ENCODE results near the gene PPP1R13B. TPM values are rescaled to one million over a fixed set of nuclear protein-coding genes. Genes with fewer than 3 reads are reported as not detected.

Gene PPP1R13B
- polyA plus RNA-seq, 1 of the 3 experiments (the other 2 are of a cell fraction), result 5.7 TPM

DNA sequence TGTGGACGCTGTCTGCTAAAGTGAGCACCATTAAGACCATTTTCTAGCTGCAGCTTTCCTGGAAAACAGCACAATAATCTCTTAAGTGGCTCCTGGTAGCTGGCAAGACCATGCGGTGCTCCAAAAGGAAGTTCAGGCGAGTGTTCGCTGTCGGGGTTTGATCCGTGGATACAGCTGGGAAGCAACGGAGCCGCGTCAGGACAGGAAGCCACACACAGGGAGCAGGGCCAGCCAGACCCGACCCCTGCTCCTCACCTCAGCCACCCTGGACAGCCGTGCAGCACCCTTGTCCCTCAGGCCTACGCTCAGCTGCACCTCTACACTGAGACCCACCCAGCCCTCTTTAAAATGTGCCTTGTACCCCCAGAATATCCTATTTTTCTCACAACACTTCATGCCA is 112.4 kb downstream of the PPP1R13B start:
- ChIA-PET POLR2A (interaction anchor here (0.6 kb wide), 1 partner anchor 339 kb away, joined by 3 read pairs; no protein-coding TSS in a partner anchor), CTCF (interaction anchor here (1.2 to 1.4 kb wide), 2 partner anchors 10 to 166 kb away, joined by 3 to 4 read pairs; no protein-coding TSS in a partner anchor)
- no peaks in the 10 kb centered on the region for H3K9me2 ChIP-seq
- no peak overlapping the region for H2AFZ ChIP-seq (ENCODE audit: low read depth)
- H3K4me2 ChIP-seq, result no peak overlapping the region
- H3K4me3 ChIP-seq (ENCODE audit: low read depth in 2 of 2, low read length in 1 of 2), result no peak overlapping the region
- H3K4me1 ChIP-seq (ENCODE audit: control insufficient read depth in 1 of 2, insufficient read depth in 2 of 2, low read depth in 1 of 2, low read length in 1 of 2), result no peaks in the 10 kb centered on the region
- H3K27me3 ChIP-seq (ENCODE audit: insufficient read depth), result no peaks in the 10 kb centered on the region
- no peak overlapping the region for H3K27ac ChIP-seq (ENCODE audit: low read depth in 2 of 2, low read length in 1 of 2)
- DNase-seq, result no peak
- H3K36me3 ChIP-seq (replicated peaks in 1 of 2; ENCODE audit: control insufficient read depth in 1 of 2, insufficient read depth in 2 of 2, low read length in 1 of 2), result peaks cover 9 to 59% of the 10 kb centered on the region in 2 experiments
- no peak for TF ChIP-seq JUND (IDR thresholded peaks at IDR 0.05)
- no peak for TF ChIP-seq RFX5 (IDR thresholded peaks at IDR 0.05; ENCODE audit: low read length)
- TF ChIP-seq RCOR1 (IDR thresholded peaks at IDR 0.05; ENCODE audit: low read length), result no peak
- no peak for TF ChIP-seq MAX (IDR thresholded peaks at IDR 0.05; ENCODE audit: low read depth)
- no peaks in the 10 kb centered on the region for H3K79me2 ChIP-seq (ENCODE audit: insufficient read depth)
- no peaks in the 10 kb centered on the region for H4K20me1 ChIP-seq (ENCODE audit: insufficient read depth)
- 96% methylated on average over 11 of the region's 12 CpGs for WGBS (ENCODE audit: low lambda C conversion rate)
- no peaks in the 10 kb centered on the region for H3F3A ChIP-seq (replicated peaks; ENCODE audit: insufficient read depth)
- no peaks in the 10 kb centered on the region for H3K9me3 ChIP-seq
- no peak overlapping the region for H3K9ac ChIP-seq

DNA sequence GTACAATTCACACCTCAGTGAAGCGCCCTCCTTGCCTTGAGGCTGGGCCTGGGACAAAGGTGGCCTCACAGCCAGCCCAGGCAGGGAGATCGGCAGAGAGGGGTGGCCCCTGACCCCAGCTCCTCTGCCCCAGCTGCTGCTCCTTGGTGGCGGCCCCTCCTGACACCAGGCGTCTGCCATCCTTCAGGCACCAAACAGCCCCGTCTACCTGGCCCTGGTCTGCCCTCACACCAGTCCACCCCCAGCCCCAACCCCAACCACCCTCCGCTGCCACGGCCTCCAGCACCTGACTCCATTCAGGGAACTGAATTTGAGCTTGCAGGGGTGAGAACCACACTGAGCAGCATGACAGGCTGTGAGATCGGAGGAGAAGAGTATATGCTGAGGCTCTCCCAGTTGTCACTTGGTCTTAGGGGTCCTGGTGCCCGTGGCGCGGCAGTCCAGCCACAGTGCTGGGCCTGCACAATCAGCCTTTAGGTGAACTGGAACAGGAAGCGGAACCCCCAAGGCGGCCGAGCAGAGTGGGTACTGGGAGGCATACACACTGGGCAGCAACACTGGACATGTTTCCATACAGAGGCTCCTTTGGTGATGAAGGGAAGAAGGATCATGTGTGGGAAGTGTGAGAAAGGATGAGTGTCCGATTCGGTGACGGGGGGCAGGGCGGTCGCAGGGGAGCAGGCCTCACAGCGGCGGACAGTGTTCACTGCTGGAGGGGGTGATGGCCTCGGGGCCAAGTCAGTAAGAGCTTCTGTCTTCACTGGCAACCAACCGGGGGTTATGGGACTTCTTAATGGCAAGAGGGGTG is 113.1 kb downstream of the PPP1R13B start:
- POLR2A ChIA-PET, result no interaction called here
- DNase-seq, result no peak
- H3K4me1 ChIP-seq (ENCODE audit: control insufficient read depth in 1 of 2, insufficient read depth in 2 of 2, low read depth in 1 of 2, low read length in 1 of 2), result no peaks in the 10 kb centered on the region

GRCh38 chr14:103733651-103734050 is 113.7 kb downstream of the PPP1R13B start:
- Histone ChIP-seq H3K27me3 (ENCODE audit: insufficient read depth) (no peaks in the 10 kb centered on the region), H3K9me3 (no peaks in the 10 kb centered on the region), H2AFZ (ENCODE audit: low read depth) (no peak overlapping the region), H3K27ac (ENCODE audit: low read depth in 2 of 2, low read length in 1 of 2) (no peak overlapping the region), H3K4me2 (no peak overlapping the region), H3K36me3 (replicated peaks in 1 of 2; ENCODE audit: control insufficient read depth in 1 of 2, insufficient read depth in 2 of 2, low read length in 1 of 2) (peaks cover 9 to 65% of the 10 kb centered on the region in 2 experiments), H3K9me2 (no peaks in the 10 kb centered on the region), H3K4me3 (ENCODE audit: low read depth in 2 of 2, low read length in 1 of 2) (no peak overlapping the region), H3K9ac (no peak overlapping the region), H3K4me1 (ENCODE audit: control insufficient read depth in 1 of 2, insufficient read depth in 2 of 2, low read depth in 1 of 2, low read length in 1 of 2) (no peaks in the 10 kb centered on the region), H3F3A (replicated peaks; ENCODE audit: insufficient read depth) (no peaks in the 10 kb centered on the region), H3K79me2 (ENCODE audit: insufficient read depth) (no peaks in the 10 kb centered on the region), H4K20me1 (ENCODE audit: insufficient read depth) (no peaks in the 10 kb centered on the region)
- DNase-seq, result no peak
- POLR2A ChIA-PET, result no interaction called here
- 94% methylated on average over 14 of the region's 14 CpGs for WGBS (ENCODE audit: low lambda C conversion rate)
- CTCF ChIA-PET, result no interaction called here
- TF ChIP-seq SIN3A (IDR thresholded peaks at IDR 0.05; ENCODE audit: borderline replicate concordance, low read depth, low read length) (no peak), CHD2 (IDR thresholded peaks at IDR 0.05; ENCODE audit: low read length, partially characterized antibody) (no peak), GABPA (IDR thresholded peaks at IDR 0.05; ENCODE audit: low read depth) (no peak), NRF1 (IDR thresholded peaks at IDR 0.05; ENCODE audit: low read depth, low read length) (no peak), FOSL2 (IDR thresholded peaks at IDR 0.05; ENCODE audit: borderline replicate concordance, low read depth) (no peak), IRF3 (IDR thresholded peaks at IDR 0.05; ENCODE audit: low read depth, low read length) (no peak), CTCF (IDR thresholded peaks at IDR 0.05) (no peak), MXI1 (IDR thresholded peaks at IDR 0.05; ENCODE audit: low read depth, low read length) (no peak)

More for the DNA sequence above, 113.1 kb downstream of the PPP1R13B start:
- H3F3A ChIP-seq (replicated peaks; ENCODE audit: insufficient read depth), result no peaks in the 10 kb centered on the region
- no peaks in the 10 kb centered on the region for H3K9me3 ChIP-seq
- no peak overlapping the region for H2AFZ ChIP-seq (ENCODE audit: low read depth)
- peaks cover 9 to 63% of the 10 kb centered on the region in 2 experiments for H3K36me3 ChIP-seq (replicated peaks in 1 of 2; ENCODE audit: control insufficient read depth in 1 of 2, insufficient read depth in 2 of 2, low read length in 1 of 2)
- H3K27ac ChIP-seq (ENCODE audit: low read depth in 2 of 2, low read length in 1 of 2), result no peak overlapping the region
- no peak overlapping the region for H3K9ac ChIP-seq
- H4K20me1 ChIP-seq (ENCODE audit: insufficient read depth), result no peaks in the 10 kb centered on the region
- no peak overlapping the region for H3K4me2 ChIP-seq
- H3K9me2 ChIP-seq, result no peaks in the 10 kb centered on the region
- 97% methylated on average over 20 of the region's 23 CpGs for WGBS (ENCODE audit: low lambda C conversion rate)
- no peaks in the 10 kb centered on the region for H3K27me3 ChIP-seq (ENCODE audit: insufficient read depth)
- CTCF ChIA-PET, result interaction anchor here (1.2 to 1.4 kb wide), 2 partner anchors 11 to 166 kb away, joined by 3 to 4 read pairs; no protein-coding TSS in a partner anchor
- TF ChIP-seq SMC3 (IDR thresholded peaks at IDR 0.05; ENCODE audit: low read depth, low read length), result no peak
- TF ChIP-seq ELF1 (IDR thresholded peaks at IDR 0.05), result no peak
- no peak for TF ChIP-seq USF2 (IDR thresholded peaks at IDR 0.05; ENCODE audit: borderline replicate concordance, low read depth, low read length)
- no peak for TF ChIP-seq POLR2AphosphoS5 (IDR thresholded peaks at IDR 0.05; ENCODE audit: low read depth, low read length)
- TF ChIP-seq RFX5 (IDR thresholded peaks at IDR 0.05; ENCODE audit: low read length), result no peak
- TF ChIP-seq NFIC (IDR thresholded peaks at IDR 0.05; ENCODE audit: borderline replicate concordance), result no peak
- H3K4me3 ChIP-seq (ENCODE audit: low read depth in 2 of 2, low read length in 1 of 2), result no peak overlapping the region
- H3K79me2 ChIP-seq (ENCODE audit: insufficient read depth), result no peaks in the 10 kb centered on the region
